Uterus (tissue), 2 donors: ENCODE measurements around the gene SCLY.

Experiments
- POLR2A ChIP-seq, 2 donors: fragments of 450-650 bp; IDR thresholded peaks; one replicate each; pipeline ENCODE4 v1.6.1; 2016; ENCODE audit warnings: antibody characterized with exemption in 2 of 2, mild to moderate bottlenecking in 1 of 2, moderate library complexity in 1 of 2
- TF ChIP-seq, protein P1 (sequence below), 4 experiments: fragments of 200-600 bp in 2 of 4; fragments of 450-650 bp in 2 of 4; sonication (generic) in 2 of 4; IDR thresholded peaks; one replicate each; pipeline ENCODE4 v1.5.1; 2016 to 2019; ENCODE audit warnings: antibody characterized with exemption in 4 of 4, mild to moderate bottlenecking in 2 of 4, moderate library complexity in 1 of 4

GRCh38 chr2:238083919-238084318 lies 23.1 kb downstream of the SCLY start:
- no peak for TF ChIP-seq POLR2A (IDR thresholded peaks at IDR 0.05)
- TF ChIP-seq, protein P1, sequence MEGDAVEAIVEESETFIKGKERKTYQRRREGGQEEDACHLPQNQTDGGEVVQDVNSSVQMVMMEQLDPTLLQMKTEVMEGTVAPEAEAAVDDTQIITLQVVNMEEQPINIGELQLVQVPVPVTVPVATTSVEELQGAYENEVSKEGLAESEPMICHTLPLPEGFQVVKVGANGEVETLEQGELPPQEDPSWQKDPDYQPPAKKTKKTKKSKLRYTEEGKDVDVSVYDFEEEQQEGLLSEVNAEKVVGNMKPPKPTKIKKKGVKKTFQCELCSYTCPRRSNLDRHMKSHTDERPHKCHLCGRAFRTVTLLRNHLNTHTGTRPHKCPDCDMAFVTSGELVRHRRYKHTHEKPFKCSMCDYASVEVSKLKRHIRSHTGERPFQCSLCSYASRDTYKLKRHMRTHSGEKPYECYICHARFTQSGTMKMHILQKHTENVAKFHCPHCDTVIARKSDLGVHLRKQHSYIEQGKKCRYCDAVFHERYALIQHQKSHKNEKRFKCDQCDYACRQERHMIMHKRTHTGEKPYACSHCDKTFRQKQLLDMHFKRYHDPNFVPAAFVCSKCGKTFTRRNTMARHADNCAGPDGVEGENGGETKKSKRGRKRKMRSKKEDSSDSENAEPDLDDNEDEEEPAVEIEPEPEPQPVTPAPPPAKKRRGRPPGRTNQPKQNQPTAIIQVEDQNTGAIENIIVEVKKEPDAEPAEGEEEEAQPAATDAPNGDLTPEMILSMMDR (IDR thresholded peaks at IDR 0.05) = no peak
